Measurements from ENCODE around the gene NBEAL1.
"Not testable (repeated sequence)": the region's sequence is repeated elsewhere in the genome, so short reads cannot be mapped to it uniquely, and the experiment has no call there.

NBEAL1 gene

DNA sequence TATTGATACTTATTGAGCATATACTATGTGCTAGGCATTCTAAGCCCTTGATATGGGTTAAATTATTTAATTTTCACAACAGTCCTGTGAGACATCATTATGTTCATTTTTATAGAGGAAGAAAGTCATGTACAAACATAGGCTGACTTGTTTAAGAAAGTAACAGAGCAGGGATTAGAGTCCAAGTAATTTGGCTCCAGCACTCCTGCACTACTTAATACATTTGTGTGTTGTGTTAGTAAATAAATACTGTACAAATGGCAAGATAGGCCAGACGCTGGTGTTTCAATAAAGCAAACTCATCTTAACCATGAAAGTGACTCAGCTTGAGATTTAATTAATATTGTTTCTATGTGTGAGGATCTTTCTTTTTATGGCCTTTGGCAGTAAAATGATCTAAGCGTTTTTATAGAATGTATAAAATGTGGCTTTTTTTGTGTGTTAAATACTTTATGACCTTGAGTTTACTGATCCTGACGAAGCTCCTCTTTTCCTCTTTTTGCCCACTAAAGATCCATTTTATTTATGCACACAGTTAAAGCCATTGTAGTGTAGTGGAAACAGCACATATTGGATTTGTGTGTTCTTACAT lies 21.3 kb downstream of the NBEAL1 start:
- H3K4me1 ChIP-seq (ENCODE audit: low read length) = no peaks in the 10 kb centered on the region
- no peaks in the 10 kb centered on the region for H4K20me1 ChIP-seq (ENCODE audit: insufficient read depth, low read length)

DNA sequence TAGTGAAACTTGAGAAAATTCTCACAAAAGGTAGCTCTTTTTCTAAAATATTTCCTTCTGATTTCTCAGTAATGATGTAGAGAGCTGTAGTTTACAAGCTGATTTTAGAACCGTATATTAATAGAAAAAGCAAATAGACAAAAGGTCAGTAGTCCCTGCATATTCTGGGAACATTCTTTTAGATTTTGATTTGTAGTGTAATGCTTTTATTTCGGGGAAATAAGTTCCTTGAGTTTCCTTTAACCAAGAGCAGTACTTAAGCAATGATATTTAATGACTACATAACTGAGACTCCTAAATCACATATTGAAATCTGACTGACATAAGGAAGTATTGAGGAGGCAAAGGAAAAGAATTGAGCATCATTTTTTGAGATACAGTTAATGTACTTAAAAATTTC lies 22.4 kb downstream of the NBEAL1 start:
- H3K79me2 ChIP-seq (ENCODE audit: low read length) = no peaks in the 10 kb centered on the region
- H3K27ac ChIP-seq (ENCODE audit: low read length) = no peak overlapping the region
- TF ChIP-seq EZH2phosphoT487 (IDR thresholded peaks at IDR 0.05; ENCODE audit: low read length) = no peak
- TF ChIP-seq CTCF (IDR thresholded peaks at IDR 0.05; ENCODE audit: low read length) = no peak
- no peak for TF ChIP-seq EZH2 (optimal IDR thresholded peaks at IDR 0.05; ENCODE audit: low read depth, low read length)

More for the DNA sequence above, 21.3 kb downstream of the NBEAL1 start:
- Histone ChIP-seq H3K79me2 (ENCODE audit: low read length) (no peaks in the 10 kb centered on the region), H3K4me2 (ENCODE audit: low read depth, low read length) (no peak overlapping the region), H2AFZ (ENCODE audit: low read length) (no peak overlapping the region), H3K9me2 (replicated peaks; ENCODE audit: insufficient read depth, low read length) (no peaks in the 10 kb centered on the region), H3K9ac (ENCODE audit: low read length) (no peak overlapping the region), H3K9me3 (replicated peaks; ENCODE audit: insufficient read depth, low read length) (no peaks in the 10 kb centered on the region), H3K36me3 (replicated peaks; ENCODE audit: insufficient read depth, low read length) (no peaks in the 10 kb centered on the region), H3K27me3 (replicated peaks; ENCODE audit: insufficient read depth, low read length) (no peaks in the 10 kb centered on the region), H3K27ac (ENCODE audit: low read length) (no peak overlapping the region), H3K4me3 (ENCODE audit: low read length) (no peak overlapping the region), H3F3A (ENCODE audit: insufficient read depth, low read length) (no peaks in the 10 kb centered on the region)
- TF ChIP-seq EZH2phosphoT487 (IDR thresholded peaks at IDR 0.05; ENCODE audit: low read length) (no peak), EZH2 (optimal IDR thresholded peaks at IDR 0.05; ENCODE audit: low read depth, low read length) (no peak), CTCF (IDR thresholded peaks at IDR 0.05; ENCODE audit: low read length) (no peak)
- DNase-seq = no peak

GRCh38 chr2:203038586-203038985 lies 23.9 kb downstream of the NBEAL1 start:
- Histone ChIP-seq H3K9me3 (replicated peaks; ENCODE audit: insufficient read depth, low read length) (no peaks in the 10 kb centered on the region), H3K79me2 (ENCODE audit: low read length) (no peaks in the 10 kb centered on the region), H3K27me3 (replicated peaks; ENCODE audit: insufficient read depth, low read length) (no peaks in the 10 kb centered on the region)

More for the DNA sequence above, 22.4 kb downstream of the NBEAL1 start:
- no peaks in the 10 kb centered on the region for H3F3A ChIP-seq (ENCODE audit: insufficient read depth, low read length)
- DNase-seq = no peak
- H4K20me1 ChIP-seq (ENCODE audit: insufficient read depth, low read length) = no peaks in the 10 kb centered on the region
- no peaks in the 10 kb centered on the region for H3K9me2 ChIP-seq (replicated peaks; ENCODE audit: insufficient read depth, low read length)
- H3K4me1 ChIP-seq (ENCODE audit: low read length) = no peaks in the 10 kb centered on the region
- no peaks in the 10 kb centered on the region for H3K9me3 ChIP-seq (replicated peaks; ENCODE audit: insufficient read depth, low read length)
- H3K36me3 ChIP-seq (replicated peaks; ENCODE audit: insufficient read depth, low read length) = no peaks in the 10 kb centered on the region
- no peak overlapping the region for H3K4me2 ChIP-seq (ENCODE audit: low read depth, low read length)
- H2AFZ ChIP-seq (ENCODE audit: low read length) = no peak overlapping the region
- no peak overlapping the region for H3K4me3 ChIP-seq (ENCODE audit: low read length)
- H3K27me3 ChIP-seq (replicated peaks; ENCODE audit: insufficient read depth, low read length) = no peaks in the 10 kb centered on the region
- H3K9ac ChIP-seq (ENCODE audit: low read length) = no peak overlapping the region

GRCh38 chr2:203039211-203039610 lies 24.5 kb downstream of the NBEAL1 start:
- DNase-seq; H3F3A ChIP-seq (ENCODE audit: insufficient read depth, low read length); H3K4me2 ChIP-seq (ENCODE audit: low read depth, low read length); H3K9ac ChIP-seq (ENCODE audit: low read length); H3K4me1 ChIP-seq (ENCODE audit: low read length); H2AFZ ChIP-seq (ENCODE audit: low read length); H4K20me1 ChIP-seq (ENCODE audit: insufficient read depth, low read length); H3K4me3 ChIP-seq (ENCODE audit: low read length); H3K27me3 ChIP-seq (replicated peaks; ENCODE audit: insufficient read depth, low read length); H3K79me2 ChIP-seq (ENCODE audit: low read length); H3K27ac ChIP-seq (ENCODE audit: low read length); H3K9me3 ChIP-seq (replicated peaks; ENCODE audit: insufficient read depth, low read length); H3K36me3 ChIP-seq (replicated peaks; ENCODE audit: insufficient read depth, low read length); H3K9me2 ChIP-seq (replicated peaks; ENCODE audit: insufficient read depth, low read length): not testable (repeated sequence)

More at GRCh38 chr2:203038586-203038985, 23.9 kb downstream of the NBEAL1 start:
- no peaks in the 10 kb centered on the region for H3K4me1 ChIP-seq (ENCODE audit: low read length)
- H3K4me2 ChIP-seq (ENCODE audit: low read depth, low read length) = no peak overlapping the region
- TF ChIP-seq CTCF (IDR thresholded peaks at IDR 0.05; ENCODE audit: low read length) = no peak
- no peak for TF ChIP-seq EZH2phosphoT487 (IDR thresholded peaks at IDR 0.05; ENCODE audit: low read length)
- TF ChIP-seq EZH2 (optimal IDR thresholded peaks at IDR 0.05; ENCODE audit: low read depth, low read length) = no peak
- H3K9me2 ChIP-seq (replicated peaks; ENCODE audit: insufficient read depth, low read length) = no peaks in the 10 kb centered on the region
- H3K36me3 ChIP-seq (replicated peaks; ENCODE audit: insufficient read depth, low read length) = no peaks in the 10 kb centered on the region
- no peak overlapping the region for H3K27ac ChIP-seq (ENCODE audit: low read length)
- no peak for DNase-seq
- H3K9ac ChIP-seq (ENCODE audit: low read length) = no peak overlapping the region
- no peaks in the 10 kb centered on the region for H3F3A ChIP-seq (ENCODE audit: insufficient read depth, low read length)
- no peak overlapping the region for H3K4me3 ChIP-seq (ENCODE audit: low read length)
- no peaks in the 10 kb centered on the region for H4K20me1 ChIP-seq (ENCODE audit: insufficient read depth, low read length)
- no peak overlapping the region for H2AFZ ChIP-seq (ENCODE audit: low read length)

Data from MM.1S (cell line).